NT2/D1 (cell line): ENCODE results near the gene EMILIN1.

Experiments used
- DNase-seq: peaks from one replicate; pipeline ENCODE4 v3.0.0-alpha.2; 2011; ENCODE audit warnings: low read depth, low spot score
- H3K27me3 ChIP-seq: 2 replicates; pipeline ENCODE4 v1.6.0; 2011; ENCODE audit warnings: mild to moderate bottlenecking; ENCODE audit not compliant: insufficient read length, insufficient read depth
- H3K36me3 ChIP-seq: 2 replicates; pipeline ENCODE4 v1.6.1; 2011; ENCODE audit warnings: mild to moderate bottlenecking, low read length, mixed read lengths; ENCODE audit not compliant: insufficient read depth, insufficient read length
- H3K4me1 ChIP-seq: 2 replicates; pipeline ENCODE4 v1.5.1; 2011; ENCODE audit not compliant: insufficient read depth, insufficient read length
- H3K4me3 ChIP-seq: 2 replicates; pipeline ENCODE4 v1.5.1; 2011; ENCODE audit warnings: low read depth; ENCODE audit not compliant: insufficient read length
- H3K9ac ChIP-seq: 2 replicates; pipeline ENCODE4 v1.6.0; 2011; ENCODE audit warnings: low read depth; ENCODE audit not compliant: insufficient read length
- H3K9me3 ChIP-seq: 2 replicates; pipeline ENCODE4 v1.5.1; 2011; ENCODE audit warnings: mild to moderate bottlenecking, low read length; ENCODE audit not compliant: insufficient read depth
- SUZ12 ChIP-seq: IDR thresholded peaks from 2 replicates; pipeline ENCODE4 v1.6.1; 2011; ENCODE audit not compliant: insufficient read length, insufficient read depth; ENCODE audit errors: extremely low read depth
- YY1 ChIP-seq: IDR thresholded peaks from 2 replicates; pipeline ENCODE4 v1.6.1; 2011; ENCODE audit not compliant: insufficient read length, insufficient read depth
- ZNF274 ChIP-seq: IDR thresholded peaks from 2 replicates; pipeline ENCODE4 v1.6.1; 2011; ENCODE audit warnings: mild to moderate bottlenecking, low read depth, low read length

Gene EMILIN1

GRCh38 chr2:27086090-27086723, 7.8 kb downstream of the EMILIN1 start:
- no peak for TF ChIP-seq ZNF274
- TF ChIP-seq YY1, result no peak
- no peak for TF ChIP-seq SUZ12
- Histone ChIP-seq H3K9ac (peak overlapping the region; percentile 90), H3K36me3 (no peaks in the 10 kb centered on the region), H3K4me1 (peaks cover 8% of the 10 kb centered on the region), H3K4me3 (peak overlapping the region; percentile 61), H3K9me3 (no peaks in the 10 kb centered on the region), H3K27me3 (peaks cover 11% of the 10 kb centered on the region)
- DNase-seq, result peak; percentile 90

- peaks cover 8% of the 10 kb centered on the region for H3K4me1 ChIP-seq
- no peak for TF ChIP-seq SUZ12
- TF ChIP-seq YY1, result no peak
- TF ChIP-seq ZNF274, result no peak
- H3K27me3 ChIP-seq, result peaks cover 11% of the 10 kb centered on the region
- no peaks in the 10 kb centered on the region for H3K9me3 ChIP-seq
- H3K9ac ChIP-seq, result peak within 1 kb of the TSS; percentile 90
- H3K4me3 ChIP-seq, result peak within 1 kb of the TSS; percentile 61
- no peaks in the 10 kb centered on the region for H3K36me3 ChIP-seq
- DNase-seq, result no peak
Measured at GRCh38 chr2:27086724-27087593, 8.5 kb downstream of the EMILIN1 start, which contains the start of gene KHK. TSS of gene KHK (plus strand) at chr2:27086772. CDS start at chr2:27087260, 488 bp downstream.

GRCh38 chr2:27087823-27088410, 9.5 kb downstream of the EMILIN1 start:
- Histone ChIP-seq H3K4me3 (no peak overlapping the region), H3K9ac (no peak overlapping the region), H3K36me3 (no peaks in the 10 kb centered on the region), H3K9me3 (no peaks in the 10 kb centered on the region), H3K27me3 (peaks cover 11% of the 10 kb centered on the region), H3K4me1 (peaks cover 9% of the 10 kb centered on the region)
- DNase-seq, result no peak
- TF ChIP-seq SUZ12 (no peak), YY1 (no peak), ZNF274 (no peak)

- TF ChIP-seq ZNF274 (no peak), YY1 (no peak), SUZ12 (no peak)
- Histone ChIP-seq H3K4me3 (no peak overlapping the region), H3K9ac (no peak overlapping the region), H3K36me3 (no peaks in the 10 kb centered on the region), H3K4me1 (peaks cover 12% of the 10 kb centered on the region), H3K9me3 (no peaks in the 10 kb centered on the region), H3K27me3 (peaks cover 11% of the 10 kb centered on the region)
- no peak for DNase-seq
Measured at GRCh38 chr2:27088634-27089033, 10.2 kb downstream of the EMILIN1 start.

GRCh38 chr2:27089111-27089954, 10.9 kb downstream of the EMILIN1 start:
- TF ChIP-seq YY1, result no peak
- no peak for TF ChIP-seq ZNF274
- no peak for TF ChIP-seq SUZ12
- H3K9me3 ChIP-seq, result no peaks in the 10 kb centered on the region
- peaks cover 12% of the 10 kb centered on the region for H3K4me1 ChIP-seq
- H3K27me3 ChIP-seq, result peaks cover 11% of the 10 kb centered on the region
- no peaks in the 10 kb centered on the region for H3K36me3 ChIP-seq
- H3K4me3 ChIP-seq, result no peak overlapping the region
- DNase-seq, result no peak
- H3K9ac ChIP-seq, result no peak overlapping the region

GRCh38 chr2:27091746-27092695, 13.6 kb downstream of the EMILIN1 start:
- H3K9me3 ChIP-seq, result no peaks in the 10 kb centered on the region
- no peak for TF ChIP-seq SUZ12
- TF ChIP-seq YY1, result no peak
- TF ChIP-seq ZNF274, result no peak
- DNase-seq, result no peak
- no peak overlapping the region for H3K9ac ChIP-seq
- H3K27me3 ChIP-seq, result peaks cover 8% of the 10 kb centered on the region
- no peak overlapping the region for H3K4me3 ChIP-seq
- peaks cover 11% of the 10 kb centered on the region for H3K4me1 ChIP-seq
- H3K36me3 ChIP-seq, result no peaks in the 10 kb centered on the region
